Body of pancreas (tissue), 4 donors: Measurements from ENCODE around the gene PROZ. TPM values are rescaled to one million over a fixed set of nuclear protein-coding genes. Genes with fewer than 3 reads are reported as not detected.

Source experiments
- ATAC-seq: fragments of 150-250 bp; one replicate; pipeline ENCODE4 v1.9.1; 2016
- DNase-seq, 4 donors: peaks; one replicate each; pipeline ENCODE4 v3.0.0-alpha.2; 2019
- H3K27ac ChIP-seq, 4 donors: fragments of 200-600 bp; sonication (generic); 1 replicate in 3 of 4; 2 replicates in 1 of 4; pipeline versions ENCODE4 v1.5.1 to v1.6.1; 2016 to 2019; ENCODE audit warnings: mild to moderate bottlenecking in 1 of 4, mixed read lengths in 1 of 4, moderate library complexity in 1 of 4
- H3K27me3 ChIP-seq, 2 donors: fragments of 200-600 bp; sonication (generic); one replicate each; pipeline ENCODE4 v1.6.0; 2016; ENCODE audit warnings: mild to moderate bottlenecking in 1 of 2
- H3K36me3 ChIP-seq, 2 donors: fragments of 200-600 bp; sonication (generic); replicated peaks in 1 of 2; 2 replicates each; pipeline ENCODE4 v1.5.1; 2016; ENCODE audit warnings: low read depth in 2 of 2; ENCODE audit not compliant: insufficient read depth in 1 of 2
- H3K4me1 ChIP-seq: fragments of 200-600 bp; sonication (generic); one replicate; pipeline ENCODE4 v1.6.0; 2016
- H3K4me3 ChIP-seq, 2 donors: fragments of 200-600 bp; sonication (generic); 1 replicate in 1 of 2; 2 replicates in 1 of 2; pipeline ENCODE4 v1.5.1; 2016 to 2019
- H3K9me3 ChIP-seq, 3 donors: fragments of 200-600 bp; sonication (generic); 1 replicate in 2 of 3; 2 replicates in 1 of 3; pipeline ENCODE4 v1.5.1; 2016
- CTCF ChIP-seq, 7 experiments: fragments of 450-650 bp in 4 of 7; fragments of 200-600 bp in 3 of 7; sonication (generic) in 3 of 7; IDR thresholded peaks; one replicate each; pipeline ENCODE4 v1.5.1; 2016 to 2019; ENCODE audit warnings: antibody characterized with exemption in 7 of 7
- POLR2A ChIP-seq, 3 donors: fragments of 450-650 bp; IDR thresholded peaks; one replicate each; pipeline ENCODE4 v1.6.1; 2016; ENCODE audit warnings: antibody characterized with exemption in 3 of 3, mild to moderate bottlenecking in 2 of 3
- WGBS, 2 donors: methylation state at CpG; one replicate each; pipeline ENCODE4 v1.1.5; 2017; 5-methylcytosine and 5-hydroxymethylcytosine counted together
- intact Hi-C: fragments of 100-400 bp; cut with DNase I; formaldehyde crosslinking; loops from one replicate; pipeline ENCODE4 v1.15.1; 2023
- total RNA-seq, 2 donors: library from RNA; depleted of rRNA; stranded (reverse); fragments of >200 nt; gene quantifications; one replicate each; pipeline ENCODE4 v1.1.0, GENCODE V29; 2016

Gene PROZ
- total RNA-seq, 2 donors from 2014 or later = not detected

- H3K36me3 ChIP-seq = peaks cover 6 to 25% of the 10 kb centered on the region in 2 donors
- H3K27me3 ChIP-seq = no peaks in the 10 kb centered on the region
- DNase-seq (no peak), ATAC-seq (no peak)
- no peak overlapping the region for H3K4me3 ChIP-seq
- TF ChIP-seq CTCF (IDR thresholded peaks at IDR 0.05) (no peak), POLR2A (IDR thresholded peaks at IDR 0.05) (no peak)
- intact Hi-C loops = no loop called here
- H3K4me1 ChIP-seq = no peaks in the 10 kb centered on the region
- H3K9me3 ChIP-seq = no peaks in the 10 kb centered on the region
- 86 to 94% methylated on average over 5 to 13 of the region's 13 CpGs for WGBS, 2 donors
- no peak overlapping the region for H3K27ac ChIP-seq
Observed at GRCh38 chr13:113172419-113172926, 14.0 kb downstream of the PROZ start.

DNA sequence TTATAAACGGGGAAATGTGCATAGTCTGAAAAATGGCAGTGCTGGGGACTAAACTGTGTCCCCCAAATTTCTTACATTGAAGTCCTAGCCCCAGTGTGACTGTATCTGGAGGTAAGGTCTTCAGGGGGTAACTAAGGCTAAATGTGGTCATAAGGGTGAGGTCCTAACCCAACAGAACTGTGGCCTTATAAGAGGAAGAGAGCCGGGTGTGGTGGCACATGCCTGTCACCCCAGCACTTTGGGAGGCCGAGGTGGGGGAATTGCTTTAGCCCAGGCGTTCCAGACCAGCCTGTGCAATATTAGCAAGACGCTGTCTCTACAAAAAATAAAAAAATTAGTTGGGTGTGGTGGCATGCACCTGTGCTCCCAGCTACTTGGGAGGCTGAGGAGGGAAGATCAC lies 17.8 kb downstream of the PROZ start:
- H3K4me1 ChIP-seq = no peaks in the 10 kb centered on the region
- ATAC-seq = no peak
- DNase-seq = no peak
- intact Hi-C loops = no loop called here
- no peaks in the 10 kb centered on the region for H3K9me3 ChIP-seq
- no peaks in the 10 kb centered on the region for H3K27me3 ChIP-seq
- peaks cover 24 to 40% of the 10 kb centered on the region in 2 donors for H3K36me3 ChIP-seq
- no peak overlapping the region for H3K4me3 ChIP-seq
- 69 to 85% methylated on average over 4 to 5 of the region's 5 CpGs for WGBS, 2 donors
- H3K27ac ChIP-seq = no peak overlapping the region
- TF ChIP-seq CTCF (IDR thresholded peaks at IDR 0.05) = no peak
- no peak for TF ChIP-seq POLR2A (IDR thresholded peaks at IDR 0.05)

DNA sequence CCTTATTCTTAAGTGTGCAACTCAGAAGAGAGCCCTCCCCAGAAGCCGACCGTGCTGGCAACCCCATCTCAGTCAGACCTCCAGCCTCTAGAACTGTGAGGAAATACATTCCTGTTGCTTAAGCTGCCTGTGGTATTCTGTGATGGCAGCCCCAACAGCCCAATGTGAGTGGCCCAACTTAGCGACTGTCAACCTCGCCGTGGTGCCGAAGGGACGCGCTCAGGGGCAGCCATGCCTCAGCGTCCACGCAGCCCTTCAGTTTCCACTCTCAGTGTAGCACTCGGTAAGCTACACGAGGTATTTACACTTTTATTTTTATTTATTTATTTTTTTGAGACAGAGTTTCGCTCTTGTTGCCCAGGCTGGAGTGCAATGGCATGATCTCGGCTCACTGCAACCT lies 18.4 kb downstream of the PROZ start:
- no peaks in the 10 kb centered on the region for H3K4me1 ChIP-seq
- TF ChIP-seq POLR2A (IDR thresholded peaks at IDR 0.05) (no peak), CTCF (IDR thresholded peaks at IDR 0.05) (no peak)
- H3K27ac ChIP-seq = no peak overlapping the region
- ATAC-seq = no peak
- H3K36me3 ChIP-seq = peaks cover 24 to 36% of the 10 kb centered on the region in 2 donors
- DNase-seq = no peak
- intact Hi-C loops = no loop called here
- no peaks in the 10 kb centered on the region for H3K9me3 ChIP-seq
- H3K27me3 ChIP-seq = no peaks in the 10 kb centered on the region
- H3K4me3 ChIP-seq = no peak overlapping the region
- WGBS, 2 donors = 97% methylated on average over 12 to 14 of the region's 14 CpGs

DNA sequence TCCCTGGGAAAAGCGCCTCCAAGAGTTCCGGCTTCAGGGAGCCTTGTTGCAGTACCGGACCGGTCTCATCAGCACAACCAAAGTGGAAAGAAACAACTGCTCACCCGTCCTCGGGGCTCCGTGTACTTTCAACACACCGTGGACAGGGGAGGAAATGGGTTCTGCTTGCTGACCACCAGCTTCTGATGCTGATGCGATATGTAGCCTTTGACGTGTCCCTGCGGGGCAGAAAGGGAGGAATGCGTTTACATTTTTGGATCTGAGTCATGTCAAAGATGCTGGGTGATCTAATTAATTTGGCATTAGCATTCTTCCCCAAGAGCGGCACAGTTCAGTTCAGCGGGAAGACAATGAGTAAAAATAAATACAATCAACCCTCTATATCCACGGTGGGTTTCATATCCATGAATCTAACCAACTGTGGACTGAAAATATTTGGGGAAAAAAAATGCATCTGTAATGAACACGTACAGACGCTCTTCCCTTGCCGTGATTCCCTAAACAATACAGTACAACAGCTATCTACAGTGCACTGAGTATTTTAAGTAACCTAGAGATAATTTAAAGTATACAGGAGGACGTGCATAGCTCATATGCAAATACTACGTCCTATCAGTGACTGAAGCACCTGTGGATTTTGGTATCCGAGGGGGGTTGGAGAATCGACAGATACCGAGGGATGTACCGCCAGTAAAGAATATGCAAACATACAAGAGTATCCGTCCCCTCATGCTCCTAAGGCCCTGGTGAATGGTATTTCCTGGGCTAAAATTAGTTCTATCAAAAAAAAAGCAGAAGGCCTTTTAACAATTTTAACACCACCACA lies 19.8 kb downstream of the PROZ start:
- DNase-seq (no peak), ATAC-seq (no peak)
- no peak overlapping the region for H3K4me3 ChIP-seq
- TF ChIP-seq POLR2A (IDR thresholded peaks at IDR 0.05) (no peak), CTCF (IDR thresholded peaks at IDR 0.05) (no peak)
- H3K36me3 ChIP-seq = peaks cover 24 to 33% of the 10 kb centered on the region in 2 donors
- no peaks in the 10 kb centered on the region for H3K4me1 ChIP-seq
- no peaks in the 10 kb centered on the region for H3K27me3 ChIP-seq
- 86 to 92% methylated on average over 25 of the region's 25 CpGs for WGBS, 2 donors
- intact Hi-C loops = no loop called here
- H3K9me3 ChIP-seq = no peaks in the 10 kb centered on the region
- H3K27ac ChIP-seq = no peak overlapping the region

GRCh38 chr13:113178896-113179167 lies 20.4 kb downstream of the PROZ start:
- Histone ChIP-seq H3K27me3 (no peaks in the 10 kb centered on the region), H3K27ac (no peak overlapping the region), H3K4me1 (no peaks in the 10 kb centered on the region), H3K4me3 (no peak overlapping the region), H3K36me3 (peaks cover 24 to 38% of the 10 kb centered on the region in 2 donors), H3K9me3 (no peaks in the 10 kb centered on the region)
- ATAC-seq = no peak
- DNase-seq = no peak
- TF ChIP-seq POLR2A (IDR thresholded peaks at IDR 0.05) (no peak), CTCF (IDR thresholded peaks at IDR 0.05) (no peak)
- WGBS, 2 donors = 86 to 93% methylated on average over 3 of the region's 3 CpGs
- intact Hi-C loops = no loop called here
